Measurements from ENCODE around the gene CFAP97D1. TPM values are rescaled to one million over a fixed set of nuclear protein-coding genes. Genes with fewer than 3 reads are reported as not detected.

The CFAP97D1 gene
- total RNA-seq, 4 donors from 2014 or later = 0.13 TPM; not detected in 3

DNA sequence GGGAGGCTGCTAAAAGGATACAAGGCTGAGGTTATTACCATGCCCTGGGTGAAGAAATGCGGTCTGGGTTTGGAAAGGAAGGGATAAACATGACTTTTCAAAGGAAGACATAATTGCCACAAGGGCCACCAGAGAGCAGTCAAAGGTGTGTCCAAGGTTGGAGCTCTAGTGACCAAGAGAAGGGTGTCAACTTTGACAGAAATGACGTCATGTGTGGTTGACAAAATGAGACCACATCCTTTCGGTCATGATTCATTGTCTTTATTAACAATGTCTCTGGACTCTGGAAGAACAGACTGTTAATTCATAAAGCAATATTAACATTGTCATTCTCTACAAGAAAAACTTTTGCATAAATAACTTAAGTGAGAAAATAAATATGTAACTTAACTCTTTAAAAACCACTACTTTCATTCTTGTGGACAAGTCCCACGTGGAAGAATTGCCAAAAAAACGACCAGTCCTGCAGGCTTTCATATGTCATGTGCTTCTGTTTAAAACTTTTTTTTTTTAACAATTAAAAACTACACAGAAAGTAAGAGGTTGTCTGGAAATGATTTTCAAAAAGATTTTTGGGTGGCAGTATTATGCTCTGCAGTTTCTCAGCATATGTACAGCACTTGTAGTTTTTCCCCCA lies 26.6 kb upstream of the CFAP97D1 start:
- peaks cover 8 to 23% (median 14%) of the 10 kb centered on the region in 3 donors for H3K4me1 ChIP-seq
- H3K27me3 ChIP-seq = peaks cover 0 to 63% (median 7%) of the 10 kb centered on the region in 4 donors
- no peak overlapping the region for H3K27ac ChIP-seq
- no peak for DNase-seq
- TF ChIP-seq CTCF (IDR thresholded peaks at IDR 0.05) (no peak), POLR2A (IDR thresholded peaks at IDR 0.05) (no peak)
- WGBS, 2 donors = 55% methylated on average over 5 of the region's 5 CpGs
- H3K4me3 ChIP-seq = no peak overlapping the region
- intact Hi-C loops (cut with DNase I) = no loop called here
- no peaks in the 10 kb centered on the region for H3K9me3 ChIP-seq
- H3K36me3 ChIP-seq = no peaks in the 10 kb centered on the region

- Histone ChIP-seq H3K27me3 (peaks cover 0 to 66% (median 7%) of the 10 kb centered on the region in 4 donors), H3K36me3 (no peaks in the 10 kb centered on the region), H3K4me1 (peaks cover 11 to 23% (median 14%) of the 10 kb centered on the region in 3 donors), H3K4me3 (peak overlapping the region in 2 of 4 donors; percentile 19 to 52), H3K27ac (no peak overlapping the region), H3K9me3 (no peaks in the 10 kb centered on the region)
- TF ChIP-seq POLR2A (IDR thresholded peaks at IDR 0.05) (no peak), CTCF (IDR thresholded peaks at IDR 0.05) (no peak)
- DNase-seq = no peak
- intact Hi-C loops (cut with DNase I) = no loop called here
- 59 to 75% methylated on average over 4 to 5 of the region's 21 CpGs for WGBS, 2 donors
These were observed 25.3 kb upstream of the CFAP97D1 start for GRCh38 chr17:43754947-43755346.

DNA sequence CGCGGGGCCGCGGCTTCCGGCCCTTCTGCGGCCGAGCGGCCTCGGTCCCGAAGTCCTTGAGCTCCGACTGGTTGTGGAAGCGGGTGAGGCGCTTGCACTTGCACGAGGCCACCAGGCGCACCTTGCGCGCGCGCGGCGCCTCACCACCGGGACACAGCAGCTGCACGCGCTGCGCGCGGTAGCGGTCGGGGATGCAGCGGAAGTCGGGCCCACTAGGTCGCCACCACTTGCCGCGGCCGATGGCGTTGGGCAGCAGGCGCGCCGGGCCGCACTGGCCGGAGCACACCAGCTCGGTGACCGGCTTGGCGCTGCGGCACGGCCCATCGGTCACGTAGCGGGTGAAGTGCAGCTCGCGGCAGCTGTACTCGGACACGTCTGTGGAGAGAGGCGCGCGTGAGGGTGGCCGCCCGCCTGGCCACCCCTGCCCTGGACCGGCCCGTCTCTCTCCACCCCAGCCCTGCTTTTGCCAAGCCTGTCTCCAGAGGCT lies 24.8 kb upstream of the CFAP97D1 start:
- H3K9me3 ChIP-seq = no peaks in the 10 kb centered on the region
- H3K4me1 ChIP-seq = peaks cover 8 to 23% (median 13%) of the 10 kb centered on the region in 3 donors
- H3K27ac ChIP-seq = no peak overlapping the region
- H3K36me3 ChIP-seq = no peaks in the 10 kb centered on the region
- DNase-seq = no peak
- TF ChIP-seq CTCF (IDR thresholded peaks at IDR 0.05) (peak in 1 of 6 experiments; percentile 17), POLR2A (IDR thresholded peaks at IDR 0.05) (no peak)
- peak overlapping the region in 2 of 4 donors; percentile 19 to 52 for H3K4me3 ChIP-seq
- intact Hi-C loops (cut with DNase I) = no loop called here
- H3K27me3 ChIP-seq = peaks cover 0 to 65% (median 7%) of the 10 kb centered on the region in 4 donors
- whole genome bisulfite sequencing, 2 donors = 12 to 53% methylated on average over 6 to 31 of the region's 60 CpGs

- TF ChIP-seq POLR2A (IDR thresholded peaks at IDR 0.05) = no peak
- TF ChIP-seq CTCF (IDR thresholded peaks at IDR 0.05) = no peak
- no peak overlapping the region for H3K4me3 ChIP-seq
- intact Hi-C loops (cut with DNase I) = no loop called here
These were observed 24.0 kb upstream of the CFAP97D1 start for GRCh38 chr17:43756201-43756600.

DNA sequence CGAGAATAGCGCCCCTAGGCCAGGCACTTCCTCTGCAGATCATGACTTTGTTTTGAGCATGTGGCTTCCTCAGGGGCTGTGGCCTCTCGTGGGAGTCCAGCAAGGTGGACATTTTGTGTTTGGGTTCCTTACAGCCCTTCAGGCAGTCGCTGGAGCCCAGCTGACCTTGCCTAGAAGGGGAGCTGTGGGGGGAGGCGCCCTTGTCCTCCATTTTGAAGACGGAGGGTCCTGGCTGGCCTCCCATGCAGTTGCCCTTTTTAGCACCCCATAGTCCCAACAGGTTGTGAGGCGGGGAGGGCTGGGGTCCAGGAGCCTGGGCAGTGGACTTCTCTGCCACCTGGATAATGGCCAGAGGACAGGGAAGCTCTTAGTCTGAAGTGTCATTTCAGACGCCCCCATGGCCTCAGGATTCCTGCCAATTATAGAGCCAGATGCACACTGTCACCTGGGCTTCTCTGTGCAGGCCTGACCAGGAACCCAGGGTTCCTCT lies 23.0 kb upstream of the CFAP97D1 start:
- Histone ChIP-seq H3K27ac (no peak overlapping the region), H3K9me3 (no peaks in the 10 kb centered on the region), H3K4me1 (peaks cover 8 to 27% (median 13%) of the 10 kb centered on the region in 3 donors), H3K27me3 (peaks cover 0 to 59% (median 7%) of the 10 kb centered on the region in 4 donors), H3K36me3 (no peaks in the 10 kb centered on the region), H3K4me3 (no peak overlapping the region)
- intact Hi-C loops (cut with DNase I) = no loop called here
- TF ChIP-seq POLR2A (IDR thresholded peaks at IDR 0.05) = no peak
- no peak for TF ChIP-seq CTCF (IDR thresholded peaks at IDR 0.05)
- WGBS, 2 donors = 70 to 73% methylated on average over 2 to 3 of the region's 8 CpGs
- no peak for DNase-seq

More at GRCh38 chr17:43756201-43756600, 24.0 kb upstream of the CFAP97D1 start:
- Histone ChIP-seq H3K27me3 (peaks cover 0 to 59% (median 7%) of the 10 kb centered on the region in 4 donors), H3K36me3 (no peaks in the 10 kb centered on the region), H3K4me1 (peaks cover 8 to 27% (median 13%) of the 10 kb centered on the region in 3 donors), H3K9me3 (no peaks in the 10 kb centered on the region), H3K27ac (no peak overlapping the region)
- WGBS, 2 donors = 84 to 85% methylated on average over 3 to 5 of the region's 6 CpGs
- no peak for DNase-seq
